RCC 7860 (cell line): ENCODE measurements around the gene PCDHGC4.

Source experiments
- DNase-seq: peaks from one replicate; pipeline ENCODE4 v3.0.0-alpha.2; 2015; ENCODE audit warnings: low spot score
- FAIRE-seq: peaks from 2 replicates; lab custom pipeline; 2012; peaks lifted over from hg19 to GRCh38; lab: Jason Lieb, UNC

PCDHGC4 gene

GRCh38 chr5:141527426-141527825 lies 42.6 kb downstream of the PCDHGC4 start:
- DNase-seq: no peak
- no peak for FAIRE-seq

- no peak for FAIRE-seq
- DNase-seq: no peak
Observed at GRCh38 chr5:141528291-141528984, 43.6 kb downstream of the PCDHGC4 start.

- FAIRE-seq (no peak), DNase-seq (no peak)
Observed at GRCh38 chr5:141529002-141529401, 44.2 kb downstream of the PCDHGC4 start.

GRCh38 chr5:141529873-141530272 lies 45.0 kb downstream of the PCDHGC4 start:
- FAIRE-seq (no peak), DNase-seq (no peak)

GRCh38 chr5:141532726-141533125 lies 47.9 kb downstream of the PCDHGC4 start:
- DNase-seq: no peak
- FAIRE-seq: no peak

- DNase-seq: no peak
- FAIRE-seq: no peak
Observed at GRCh38 chr5:141533897-141534296, 49.1 kb downstream of the PCDHGC4 start.

- DNase-seq (no peak), FAIRE-seq (no peak)
Observed at GRCh38 chr5:141534492-141535213, 49.8 kb downstream of the PCDHGC4 start.
